ENCODE results near the gene SNRPB. TPM values are rescaled to one million over a fixed set of nuclear protein-coding genes. Genes with fewer than 3 reads are reported as not detected.

Gene SNRPB
- total RNA-seq, 1 experiment from 2014 or later = 393 TPM

- H3K9me3 ChIP-seq (ENCODE audit: control insufficient read depth, insufficient read depth, low read depth, low read length) = no peaks in the 10 kb centered on the region
- in situ Hi-C loops (cut with HindIII; ENCODE audit: low pct_unique_long_range_greater_than_20kb, low sequenced_read_pairs) = no loop called here
- POLR2A ChIA-PET = no interaction called here
- no peak overlapping the region for H3K4me3 ChIP-seq (ENCODE audit: low read depth in 2 of 2, low read length in 2 of 2)
- intact Hi-C loops (cut with micrococcal nuclease; ENCODE audit: unreplicated experiment) = no loop called here
- H3K27me3 ChIP-seq (ENCODE audit: control insufficient read depth, insufficient read depth, low read length) = no peaks in the 10 kb centered on the region
- CTCF ChIA-PET = no interaction called here
- ATAC-seq = no peak
- BruUV-seq (replicated peaks) = no TSS peak
- H3K4me1 ChIP-seq (ENCODE audit: control insufficient read depth, insufficient read depth, low read length) = no peaks in the 10 kb centered on the region
- no peak overlapping the region for H3K27ac ChIP-seq (ENCODE audit: low read length)
- TF ChIP-seq TCF7L2 (IDR thresholded peaks at IDR 0.05; ENCODE audit: low read depth, low read length) = no peak
- TF ChIP-seq POLR2AphosphoS5 (IDR thresholded peaks at IDR 0.05; ENCODE audit: low read depth, low read length) = no peak
- no peak for TF ChIP-seq SIN3A (IDR thresholded peaks at IDR 0.05; ENCODE audit: borderline replicate concordance, insufficient read depth, low read depth, low read length)
- TF ChIP-seq, protein P1, sequence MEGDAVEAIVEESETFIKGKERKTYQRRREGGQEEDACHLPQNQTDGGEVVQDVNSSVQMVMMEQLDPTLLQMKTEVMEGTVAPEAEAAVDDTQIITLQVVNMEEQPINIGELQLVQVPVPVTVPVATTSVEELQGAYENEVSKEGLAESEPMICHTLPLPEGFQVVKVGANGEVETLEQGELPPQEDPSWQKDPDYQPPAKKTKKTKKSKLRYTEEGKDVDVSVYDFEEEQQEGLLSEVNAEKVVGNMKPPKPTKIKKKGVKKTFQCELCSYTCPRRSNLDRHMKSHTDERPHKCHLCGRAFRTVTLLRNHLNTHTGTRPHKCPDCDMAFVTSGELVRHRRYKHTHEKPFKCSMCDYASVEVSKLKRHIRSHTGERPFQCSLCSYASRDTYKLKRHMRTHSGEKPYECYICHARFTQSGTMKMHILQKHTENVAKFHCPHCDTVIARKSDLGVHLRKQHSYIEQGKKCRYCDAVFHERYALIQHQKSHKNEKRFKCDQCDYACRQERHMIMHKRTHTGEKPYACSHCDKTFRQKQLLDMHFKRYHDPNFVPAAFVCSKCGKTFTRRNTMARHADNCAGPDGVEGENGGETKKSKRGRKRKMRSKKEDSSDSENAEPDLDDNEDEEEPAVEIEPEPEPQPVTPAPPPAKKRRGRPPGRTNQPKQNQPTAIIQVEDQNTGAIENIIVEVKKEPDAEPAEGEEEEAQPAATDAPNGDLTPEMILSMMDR (IDR thresholded peaks at IDR 0.05) = no peak
- TF ChIP-seq, protein P2, sequence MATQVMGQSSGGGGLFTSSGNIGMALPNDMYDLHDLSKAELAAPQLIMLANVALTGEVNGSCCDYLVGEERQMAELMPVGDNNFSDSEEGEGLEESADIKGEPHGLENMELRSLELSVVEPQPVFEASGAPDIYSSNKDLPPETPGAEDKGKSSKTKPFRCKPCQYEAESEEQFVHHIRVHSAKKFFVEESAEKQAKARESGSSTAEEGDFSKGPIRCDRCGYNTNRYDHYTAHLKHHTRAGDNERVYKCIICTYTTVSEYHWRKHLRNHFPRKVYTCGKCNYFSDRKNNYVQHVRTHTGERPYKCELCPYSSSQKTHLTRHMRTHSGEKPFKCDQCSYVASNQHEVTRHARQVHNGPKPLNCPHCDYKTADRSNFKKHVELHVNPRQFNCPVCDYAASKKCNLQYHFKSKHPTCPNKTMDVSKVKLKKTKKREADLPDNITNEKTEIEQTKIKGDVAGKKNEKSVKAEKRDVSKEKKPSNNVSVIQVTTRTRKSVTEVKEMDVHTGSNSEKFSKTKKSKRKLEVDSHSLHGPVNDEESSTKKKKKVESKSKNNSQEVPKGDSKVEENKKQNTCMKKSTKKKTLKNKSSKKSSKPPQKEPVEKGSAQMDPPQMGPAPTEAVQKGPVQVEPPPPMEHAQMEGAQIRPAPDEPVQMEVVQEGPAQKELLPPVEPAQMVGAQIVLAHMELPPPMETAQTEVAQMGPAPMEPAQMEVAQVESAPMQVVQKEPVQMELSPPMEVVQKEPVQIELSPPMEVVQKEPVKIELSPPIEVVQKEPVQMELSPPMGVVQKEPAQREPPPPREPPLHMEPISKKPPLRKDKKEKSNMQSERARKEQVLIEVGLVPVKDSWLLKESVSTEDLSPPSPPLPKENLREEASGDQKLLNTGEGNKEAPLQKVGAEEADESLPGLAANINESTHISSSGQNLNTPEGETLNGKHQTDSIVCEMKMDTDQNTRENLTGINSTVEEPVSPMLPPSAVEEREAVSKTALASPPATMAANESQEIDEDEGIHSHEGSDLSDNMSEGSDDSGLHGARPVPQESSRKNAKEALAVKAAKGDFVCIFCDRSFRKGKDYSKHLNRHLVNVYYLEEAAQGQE (IDR thresholded peaks at IDR 0.05; ENCODE audit: insufficient read depth in 1 of 2, low read depth in 2 of 2, low read length in 1 of 2) = no peak
- peaks cover 12% of the 10 kb centered on the region for H3K36me3 ChIP-seq (ENCODE audit: control insufficient read depth, insufficient read depth, low read length)
- no peak for DNase-seq (ENCODE audit: low read depth, low spot score)
Measured at GRCh38 chr20:2483504-2483903, 12.9 kb upstream of the SNRPB start.

DNA sequence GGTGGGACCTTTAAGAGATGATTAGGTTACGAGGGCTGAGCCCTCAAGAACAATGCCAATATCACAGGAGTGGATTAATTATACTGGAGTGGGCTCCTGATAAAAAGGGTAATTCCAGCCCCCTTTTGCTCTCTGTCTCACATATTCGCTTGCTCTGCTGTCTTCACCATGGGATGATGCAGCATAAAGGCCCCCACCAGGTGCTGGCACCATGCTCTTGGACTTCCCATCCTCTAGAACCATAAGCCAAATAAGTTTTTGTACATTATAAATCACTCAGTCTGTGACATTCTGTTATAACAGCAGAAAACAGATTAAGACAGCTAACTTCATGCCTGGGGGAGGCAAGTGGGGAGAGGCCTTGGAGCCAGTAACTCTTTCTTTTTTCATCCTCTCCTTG, 9.8 kb upstream of the SNRPB start:
- BruUV-seq (replicated peaks) = no TSS peak
- ATAC-seq (no peak), DNase-seq (ENCODE audit: low read depth, low spot score) (no peak)
- TF ChIP-seq, protein P1 (IDR thresholded peaks at IDR 0.05) = no peak
- TF ChIP-seq POLR2AphosphoS5 (IDR thresholded peaks at IDR 0.05; ENCODE audit: low read depth, low read length) = no peak
- TF ChIP-seq, protein P2 (IDR thresholded peaks at IDR 0.05; ENCODE audit: insufficient read depth in 1 of 2, low read depth in 2 of 2, low read length in 1 of 2) = no peak
- Histone ChIP-seq H3K27ac (ENCODE audit: low read length) (no peak overlapping the region), H3K4me3 (ENCODE audit: low read depth in 2 of 2, low read length in 2 of 2) (no peak overlapping the region), H3K9me3 (ENCODE audit: control insufficient read depth, insufficient read depth, low read depth, low read length) (no peaks in the 10 kb centered on the region), H3K36me3 (ENCODE audit: control insufficient read depth, insufficient read depth, low read length) (peaks cover 2% of the 10 kb centered on the region), H3K27me3 (ENCODE audit: control insufficient read depth, insufficient read depth, low read length) (no peaks in the 10 kb centered on the region), H3K4me1 (ENCODE audit: control insufficient read depth, insufficient read depth, low read length) (no peaks in the 10 kb centered on the region)
- intact Hi-C loops (cut with micrococcal nuclease; ENCODE audit: unreplicated experiment) = no loop called here
- POLR2A ChIA-PET = no interaction called here
- CTCF ChIA-PET = no interaction called here
- in situ Hi-C loops (cut with HindIII; ENCODE audit: low pct_unique_long_range_greater_than_20kb, low sequenced_read_pairs) = no loop called here
